ENCODE results near the gene CTTNBP2.

- TF ChIP-seq SIN3A (IDR thresholded peaks at IDR 0.05; ENCODE audit: borderline replicate concordance, low read depth, low read length) = no peak
- TF ChIP-seq CTCF (IDR thresholded peaks at IDR 0.05) = no peak
- no peak for TF ChIP-seq NFIC (IDR thresholded peaks at IDR 0.05; ENCODE audit: borderline replicate concordance)
- TF ChIP-seq RFX5 (IDR thresholded peaks at IDR 0.05; ENCODE audit: low read length) = no peak
- no peak for TF ChIP-seq MAX (IDR thresholded peaks at IDR 0.05; ENCODE audit: low read depth)
- TF ChIP-seq ELF1 (IDR thresholded peaks at IDR 0.05) = no peak
- no peak for TF ChIP-seq USF2 (IDR thresholded peaks at IDR 0.05; ENCODE audit: borderline replicate concordance, low read depth, low read length)
These were observed 15.4 kb upstream of the CTTNBP2 start for GRCh38 chr7:117888627-117889026.
